Right lobe of liver (tissue), 4 donors: ENCODE measurements around the gene DOC2A.
"Not testable (repeated sequence)": the region's sequence is repeated elsewhere in the genome, so short reads cannot be mapped to it uniquely, and the experiment has no call there.

ENCODE experiments used
- CTCF ChIP-seq, 4 donors: fragments of 200-600 bp in 3 of 4; fragments of 450-650 bp in 1 of 4; IDR thresholded peaks; one replicate each; pipeline versions ENCODE4 v1.5.1 to v1.8.0; 2016 to 2022; ENCODE audit warnings: antibody characterized with exemption in 4 of 4, mild to moderate bottlenecking in 2 of 4
- POLR2A ChIP-seq: fragments of 450-650 bp; IDR thresholded peaks from one replicate; pipeline ENCODE4 v1.6.1; 2017; ENCODE audit warnings: antibody characterized with exemption, mild to moderate bottlenecking
- donor health status: DM: no; HTN: no; CAD: no.
- donor health status: DM: no; HTN: no; CAD: no.
- donor health status: DM: no; HTN: yes; CAD: no.

GRCh38 chr16:30015450-30015849, 4.6 kb upstream of the DOC2A start:
- not testable (repeated sequence) for TF ChIP-seq CTCF (IDR thresholded peaks at IDR 0.05); POLR2A
